ENCODE data around the gene NAIP.

- TF ChIP-seq FOXP1 (CRISPR knock-in tag; IDR thresholded peaks at IDR 0.05; ENCODE audit: borderline replicate concordance): no peak
- TF ChIP-seq NR1H2 (CRISPR knock-in tag; IDR thresholded peaks at IDR 0.05): no peak
- no peak for TF ChIP-seq MXD4 (CRISPR knock-in tag; IDR thresholded peaks at IDR 0.05; ENCODE audit: borderline replicate concordance)
- TF ChIP-seq, protein P1, sequence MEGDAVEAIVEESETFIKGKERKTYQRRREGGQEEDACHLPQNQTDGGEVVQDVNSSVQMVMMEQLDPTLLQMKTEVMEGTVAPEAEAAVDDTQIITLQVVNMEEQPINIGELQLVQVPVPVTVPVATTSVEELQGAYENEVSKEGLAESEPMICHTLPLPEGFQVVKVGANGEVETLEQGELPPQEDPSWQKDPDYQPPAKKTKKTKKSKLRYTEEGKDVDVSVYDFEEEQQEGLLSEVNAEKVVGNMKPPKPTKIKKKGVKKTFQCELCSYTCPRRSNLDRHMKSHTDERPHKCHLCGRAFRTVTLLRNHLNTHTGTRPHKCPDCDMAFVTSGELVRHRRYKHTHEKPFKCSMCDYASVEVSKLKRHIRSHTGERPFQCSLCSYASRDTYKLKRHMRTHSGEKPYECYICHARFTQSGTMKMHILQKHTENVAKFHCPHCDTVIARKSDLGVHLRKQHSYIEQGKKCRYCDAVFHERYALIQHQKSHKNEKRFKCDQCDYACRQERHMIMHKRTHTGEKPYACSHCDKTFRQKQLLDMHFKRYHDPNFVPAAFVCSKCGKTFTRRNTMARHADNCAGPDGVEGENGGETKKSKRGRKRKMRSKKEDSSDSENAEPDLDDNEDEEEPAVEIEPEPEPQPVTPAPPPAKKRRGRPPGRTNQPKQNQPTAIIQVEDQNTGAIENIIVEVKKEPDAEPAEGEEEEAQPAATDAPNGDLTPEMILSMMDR (IDR thresholded peaks at IDR 0.05): no peak
- TF ChIP-seq, protein P2, sequence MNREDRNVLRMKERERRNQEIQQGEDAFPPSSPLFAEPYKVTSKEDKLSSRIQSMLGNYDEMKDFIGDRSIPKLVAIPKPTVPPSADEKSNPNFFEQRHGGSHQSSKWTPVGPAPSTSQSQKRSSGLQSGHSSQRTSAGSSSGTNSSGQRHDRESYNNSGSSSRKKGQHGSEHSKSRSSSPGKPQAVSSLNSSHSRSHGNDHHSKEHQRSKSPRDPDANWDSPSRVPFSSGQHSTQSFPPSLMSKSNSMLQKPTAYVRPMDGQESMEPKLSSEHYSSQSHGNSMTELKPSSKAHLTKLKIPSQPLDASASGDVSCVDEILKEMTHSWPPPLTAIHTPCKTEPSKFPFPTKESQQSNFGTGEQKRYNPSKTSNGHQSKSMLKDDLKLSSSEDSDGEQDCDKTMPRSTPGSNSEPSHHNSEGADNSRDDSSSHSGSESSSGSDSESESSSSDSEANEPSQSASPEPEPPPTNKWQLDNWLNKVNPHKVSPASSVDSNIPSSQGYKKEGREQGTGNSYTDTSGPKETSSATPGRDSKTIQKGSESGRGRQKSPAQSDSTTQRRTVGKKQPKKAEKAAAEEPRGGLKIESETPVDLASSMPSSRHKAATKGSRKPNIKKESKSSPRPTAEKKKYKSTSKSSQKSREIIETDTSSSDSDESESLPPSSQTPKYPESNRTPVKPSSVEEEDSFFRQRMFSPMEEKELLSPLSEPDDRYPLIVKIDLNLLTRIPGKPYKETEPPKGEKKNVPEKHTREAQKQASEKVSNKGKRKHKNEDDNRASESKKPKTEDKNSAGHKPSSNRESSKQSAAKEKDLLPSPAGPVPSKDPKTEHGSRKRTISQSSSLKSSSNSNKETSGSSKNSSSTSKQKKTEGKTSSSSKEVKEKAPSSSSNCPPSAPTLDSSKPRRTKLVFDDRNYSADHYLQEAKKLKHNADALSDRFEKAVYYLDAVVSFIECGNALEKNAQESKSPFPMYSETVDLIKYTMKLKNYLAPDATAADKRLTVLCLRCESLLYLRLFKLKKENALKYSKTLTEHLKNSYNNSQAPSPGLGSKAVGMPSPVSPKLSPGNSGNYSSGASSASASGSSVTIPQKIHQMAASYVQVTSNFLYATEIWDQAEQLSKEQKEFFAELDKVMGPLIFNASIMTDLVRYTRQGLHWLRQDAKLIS (CRISPR knock-in tag; IDR thresholded peaks at IDR 0.05; ENCODE audit: borderline replicate concordance): no peak
- TF ChIP-seq MAX (CRISPR knock-in tag; IDR thresholded peaks at IDR 0.05): no peak
- no peak for TF ChIP-seq SP1 (CRISPR knock-in tag; conservative IDR thresholded peaks at IDR 0.05)
- no peak for TF ChIP-seq JUN (CRISPR knock-in tag; IDR thresholded peaks at IDR 0.05)
Measured at GRCh38 chr5:71014176-71014575, 11.0 kb downstream of the NAIP start.
